Measurements from ENCODE around the gene SLC22A9. TPM values are rescaled to one million over a fixed set of nuclear protein-coding genes. Genes with fewer than 3 reads are reported as not detected.
"Not testable (repeated sequence)": the region's sequence is repeated elsewhere in the genome, so short reads cannot be mapped to it uniquely, and the experiment has no call there.

Gene SLC22A9
- not detected in 2 replicates for total RNA-seq

- no peak for DNase-seq (ENCODE audit: low read depth)
- no peaks in the 10 kb centered on the region for H3K27me3 ChIP-seq (ENCODE audit: control insufficient read depth, insufficient read depth, low read length)
- H3K4me3 ChIP-seq (ENCODE audit: low read depth, low read length), result no peak within 1 kb of the TSS
- no peaks in the 10 kb centered on the region for H3K36me3 ChIP-seq (ENCODE audit: control insufficient read depth, insufficient read depth, low read length)
- TF ChIP-seq CTCF (IDR thresholded peaks at IDR 0.05; ENCODE audit: insufficient read depth, low read length, poor library complexity, severe bottlenecking), result no peak
Measured at GRCh38 chr11:63369165-63369970, at the start of gene SLC22A9. Gene SLC22A9 (plus strand): TSS chr11:63369785. CDS start chr11:63370057, 272 bp downstream.

- no peak for DNase-seq (ENCODE audit: low read depth)
- Histone ChIP-seq H3K36me3 (ENCODE audit: control insufficient read depth, insufficient read depth, low read length) (no peaks in the 10 kb centered on the region), H3K4me3 (ENCODE audit: low read depth, low read length) (no peak overlapping the region), H3K27me3 (ENCODE audit: control insufficient read depth, insufficient read depth, low read length) (no peaks in the 10 kb centered on the region)
- TF ChIP-seq CTCF (IDR thresholded peaks at IDR 0.05; ENCODE audit: insufficient read depth, low read length, poor library complexity, severe bottlenecking), result no peak
Measured at GRCh38 chr11:63321723-63322122, 47.9 kb upstream of the SLC22A9 start.

- H3K36me3 ChIP-seq (ENCODE audit: control insufficient read depth, insufficient read depth, low read length); DNase-seq (ENCODE audit: low read depth); H3K4me3 ChIP-seq (ENCODE audit: low read depth, low read length); H3K27me3 ChIP-seq (ENCODE audit: control insufficient read depth, insufficient read depth, low read length): not testable (repeated sequence)
Measured at GRCh38 chr11:63335089-63335488, 34.5 kb upstream of the SLC22A9 start.

- no peak for DNase-seq (ENCODE audit: low read depth)
- H3K36me3 ChIP-seq (ENCODE audit: control insufficient read depth, insufficient read depth, low read length), result no peaks in the 10 kb centered on the region
- H3K4me3 ChIP-seq (ENCODE audit: low read depth, low read length), result no peak overlapping the region
- no peaks in the 10 kb centered on the region for H3K27me3 ChIP-seq (ENCODE audit: control insufficient read depth, insufficient read depth, low read length)
- TF ChIP-seq CTCF (IDR thresholded peaks at IDR 0.05; ENCODE audit: insufficient read depth, low read length, poor library complexity, severe bottlenecking), result no peak
Measured at GRCh38 chr11:63337070-63337469, 32.5 kb upstream of the SLC22A9 start.

GRCh38 chr11:63343130-63343529 lies 26.5 kb upstream of the SLC22A9 start:
- TF ChIP-seq CTCF (IDR thresholded peaks at IDR 0.05; ENCODE audit: insufficient read depth, low read length, poor library complexity, severe bottlenecking), result no peak
- no peaks in the 10 kb centered on the region for H3K27me3 ChIP-seq (ENCODE audit: control insufficient read depth, insufficient read depth, low read length)
- H3K4me3 ChIP-seq (ENCODE audit: low read depth, low read length), result no peak overlapping the region
- no peaks in the 10 kb centered on the region for H3K36me3 ChIP-seq (ENCODE audit: control insufficient read depth, insufficient read depth, low read length)
- no peak for DNase-seq (ENCODE audit: low read depth)

- no peaks in the 10 kb centered on the region for H3K27me3 ChIP-seq (ENCODE audit: control insufficient read depth, insufficient read depth, low read length)
- no peak for TF ChIP-seq CTCF (IDR thresholded peaks at IDR 0.05; ENCODE audit: insufficient read depth, low read length, poor library complexity, severe bottlenecking)
- H3K36me3 ChIP-seq (ENCODE audit: control insufficient read depth, insufficient read depth, low read length), result no peaks in the 10 kb centered on the region
- no peak for DNase-seq (ENCODE audit: low read depth)
- no peak overlapping the region for H3K4me3 ChIP-seq (ENCODE audit: low read depth, low read length)
Measured at GRCh38 chr11:63352144-63352543, 17.4 kb upstream of the SLC22A9 start.
